Fibroblast of lung (primary cell): Measurements from ENCODE around the gene FBXW5.

Source experiments
- CTCF ChIP-seq, 2 donors: IDR thresholded peaks in 1 of 2; conservative IDR thresholded peaks in 1 of 2; 1 replicate in 1 of 2; 2 replicates in 1 of 2; pipeline ENCODE4 v1.5.1; 2011 to 2012; ENCODE audit warnings: low read length in 2 of 2, control low read depth in 1 of 2, inconsistent platforms in 1 of 2, low read depth in 1 of 2, mild to moderate bottlenecking in 1 of 2
- EZH2 ChIP-seq: IDR thresholded peaks from 2 replicates; pipeline ENCODE4 v1.5.1; 2012; ENCODE audit warnings: low read length, control low read depth, mild to moderate bottlenecking; ENCODE audit errors: missing control alignments

- TF ChIP-seq EZH2 (no peak), CTCF (conservative IDR thresholded peaks at IDR 0.05 in 1 of 2, IDR thresholded peaks at IDR 0.05 in 1 of 2; ENCODE audit: low read depth in 1 of 2, low read length in 2 of 2) (no peak)
These were observed 45.8 kb upstream of the FBXW5 start for GRCh38 chr9:136990242-136990911.
